ENCODE data around the gene SORBS2.
"Not testable (repeated sequence)": the region's sequence is repeated elsewhere in the genome, so short reads cannot be mapped to it uniquely, and the experiment has no call there.

The SORBS2 gene

DNA sequence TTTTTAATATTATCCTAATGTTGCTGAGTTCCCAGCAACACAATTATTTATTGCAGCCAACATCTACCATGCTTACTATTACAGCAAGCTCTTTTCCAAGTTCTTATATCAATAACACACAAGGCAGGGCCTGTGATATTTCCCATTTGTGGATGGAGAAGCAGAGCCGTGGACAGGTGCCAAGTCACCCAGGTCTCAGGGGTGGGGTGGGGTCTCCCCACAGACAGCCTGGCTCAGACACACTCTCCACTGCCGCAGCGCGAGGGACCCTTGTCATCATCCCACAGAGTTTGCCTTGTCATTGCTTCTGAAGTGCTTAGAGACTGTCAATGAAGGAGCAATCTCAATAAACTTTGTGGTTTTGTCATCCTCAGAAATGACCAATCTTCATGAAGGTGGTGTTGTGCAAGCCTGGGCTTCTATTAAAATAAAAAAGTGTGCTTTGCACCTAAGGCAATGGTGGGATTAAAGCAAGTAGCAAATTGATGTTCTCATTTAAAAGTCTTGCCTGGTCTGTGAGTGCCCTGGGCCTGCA lies 76.1 kb downstream of the SORBS2 start:
- DNase-seq = no peak

DNA sequence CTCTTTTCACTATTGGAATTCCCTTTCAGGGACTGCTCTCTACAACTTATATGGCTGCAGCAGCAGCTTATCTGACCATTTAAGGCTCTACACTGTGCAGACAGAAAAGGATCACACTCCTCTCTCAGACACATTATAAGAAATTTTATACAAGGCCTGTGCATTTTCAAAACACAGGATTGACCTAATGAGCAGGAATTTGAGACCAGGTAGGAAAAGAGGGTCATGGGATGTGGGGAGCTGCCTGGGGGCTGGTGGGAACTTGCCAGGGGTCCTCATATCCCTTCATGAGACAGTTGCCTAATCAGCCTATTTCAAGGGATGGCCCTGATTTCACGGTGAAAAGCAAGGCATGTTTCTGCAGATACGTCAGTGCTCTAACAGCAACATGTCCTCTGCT lies 77.1 kb downstream of the SORBS2 start:
- DNase-seq = no peak

DNA sequence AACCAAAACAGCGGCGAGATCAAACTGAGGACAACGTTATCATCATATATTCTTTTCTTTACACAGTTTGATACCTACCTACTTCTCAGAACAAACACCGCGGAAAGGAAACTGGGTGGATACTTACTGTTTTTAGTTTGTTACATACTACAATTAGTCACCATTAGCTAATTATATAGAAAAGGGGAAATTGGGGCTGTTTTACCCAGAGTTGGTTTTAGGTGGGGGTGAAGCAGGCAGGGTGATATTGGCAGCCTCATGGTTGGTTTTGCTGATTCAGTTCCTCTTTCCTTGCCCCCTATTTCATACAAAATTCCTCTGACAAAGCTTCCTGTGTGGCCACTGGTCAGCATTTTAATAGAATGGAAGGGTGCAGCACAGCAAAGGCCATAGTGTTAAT lies 77.8 kb downstream of the SORBS2 start:
- DNase-seq = peak; percentile 13

DNA sequence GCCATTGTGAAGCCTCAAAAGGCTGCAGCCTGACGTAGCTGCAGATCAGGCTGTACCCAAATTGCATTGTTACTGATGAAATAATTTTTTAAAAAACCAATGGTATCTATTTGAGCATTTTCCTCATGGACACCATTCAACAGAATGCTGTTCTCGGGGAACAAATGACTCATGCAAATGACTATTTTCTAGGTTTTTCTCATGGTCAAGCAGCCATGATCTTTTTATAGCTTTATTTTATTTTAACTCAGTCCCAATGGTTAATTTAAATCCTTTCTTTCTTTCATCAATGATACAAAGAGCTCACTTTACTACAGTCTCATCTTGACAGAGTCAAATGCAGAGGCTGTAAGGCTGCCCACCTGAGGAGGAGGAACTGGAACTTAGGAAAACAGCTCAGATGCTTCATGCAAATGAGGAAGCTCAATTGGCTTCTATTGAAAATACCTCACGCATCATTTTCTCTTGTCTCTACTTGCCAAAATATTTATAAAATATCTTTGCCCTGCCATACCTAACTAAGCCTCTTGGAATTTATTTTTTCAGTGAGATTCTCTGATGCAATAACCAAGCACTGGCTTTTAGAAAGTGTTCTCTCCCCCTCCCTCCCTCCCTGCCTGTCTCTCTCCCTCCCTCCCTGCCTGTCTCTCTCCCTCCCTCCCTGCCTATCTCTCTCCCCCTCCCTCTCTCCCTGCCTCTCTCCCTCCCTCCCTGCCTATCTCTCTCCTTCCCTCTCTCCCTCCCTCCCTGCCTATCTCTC lies 81.0 kb downstream of the SORBS2 start:
- DNase-seq = no peak

DNA sequence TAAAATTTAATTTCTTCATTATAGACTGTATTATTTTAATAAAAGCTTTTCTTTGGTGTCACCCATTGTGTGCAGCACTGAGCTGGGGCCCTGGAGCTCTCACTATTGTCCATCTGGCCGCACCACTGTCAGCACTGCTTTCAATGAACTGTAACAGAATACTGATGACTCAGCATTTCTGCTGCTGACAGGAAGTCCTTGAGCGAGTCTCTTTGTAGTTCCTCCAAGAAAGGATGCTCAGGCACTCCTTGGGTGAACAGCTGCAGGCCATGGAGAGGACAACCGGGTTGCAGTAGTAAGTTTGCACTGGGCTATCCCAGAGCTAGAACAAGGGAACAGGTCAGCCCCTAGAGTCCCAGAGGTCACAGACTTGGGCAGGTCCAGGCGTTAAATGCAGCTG lies 81.6 kb downstream of the SORBS2 start:
- DNase-seq = no peak

DNA sequence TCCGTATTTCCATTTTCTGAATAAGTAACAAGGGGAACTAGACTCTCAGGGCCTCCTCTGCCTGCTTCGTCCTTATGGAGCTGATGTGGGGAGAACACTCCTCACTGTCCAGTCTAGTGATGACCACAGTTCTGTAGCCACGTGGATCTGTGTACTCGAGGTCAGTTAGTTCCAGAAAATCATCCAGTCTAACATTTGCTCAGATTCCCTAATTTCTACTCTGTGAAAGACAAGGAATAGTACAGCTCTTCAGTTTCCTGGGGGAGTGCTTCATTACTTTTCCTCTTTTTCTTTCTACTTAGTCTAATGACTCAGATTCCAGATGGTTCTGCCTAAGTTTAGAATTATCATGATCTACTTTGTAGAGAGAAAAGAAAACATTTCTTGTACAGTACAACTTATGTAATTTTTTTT lies 82.6 kb downstream of the SORBS2 start:
- no peak for DNase-seq

DNA sequence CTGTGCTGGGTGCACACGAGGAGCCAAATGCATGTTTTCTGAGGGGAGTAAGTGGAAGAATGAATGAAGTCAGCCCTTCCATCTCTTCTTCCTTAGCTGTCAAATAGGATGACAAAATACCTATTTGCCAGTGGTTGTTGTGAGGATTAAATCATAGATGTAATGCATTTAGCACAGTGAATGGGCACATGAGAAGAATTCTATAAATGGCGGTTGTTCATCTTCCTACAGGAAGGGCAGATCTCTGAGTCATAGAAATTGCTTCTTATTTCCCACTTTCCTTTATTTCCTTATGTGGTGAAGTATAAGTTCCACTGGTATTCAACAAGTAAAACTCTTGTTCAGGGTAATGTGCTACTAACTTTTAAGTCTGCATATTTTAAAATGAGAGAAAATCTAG lies 83.1 kb downstream of the SORBS2 start:
- DNase-seq = no peak

DNA sequence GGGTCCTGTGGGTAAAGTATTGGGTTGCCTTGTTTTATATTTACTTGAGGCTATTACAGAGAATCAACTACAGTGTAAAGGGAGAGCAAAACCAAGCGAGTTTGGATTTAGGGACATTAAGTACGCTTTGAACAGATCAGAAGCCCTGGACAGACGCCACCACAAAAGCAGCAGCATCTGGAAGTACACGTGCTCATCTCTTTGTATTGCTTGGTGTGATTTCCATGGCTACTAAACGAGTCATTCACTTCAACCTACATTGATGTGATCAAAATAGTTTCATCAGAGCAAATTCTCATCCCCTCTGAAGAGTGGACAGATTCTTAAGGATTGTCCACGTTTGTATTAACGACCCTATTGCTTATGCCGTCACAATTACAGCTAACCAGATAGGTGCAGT lies 85.1 kb downstream of the SORBS2 start:
- DNase-seq = no peak

DNA sequence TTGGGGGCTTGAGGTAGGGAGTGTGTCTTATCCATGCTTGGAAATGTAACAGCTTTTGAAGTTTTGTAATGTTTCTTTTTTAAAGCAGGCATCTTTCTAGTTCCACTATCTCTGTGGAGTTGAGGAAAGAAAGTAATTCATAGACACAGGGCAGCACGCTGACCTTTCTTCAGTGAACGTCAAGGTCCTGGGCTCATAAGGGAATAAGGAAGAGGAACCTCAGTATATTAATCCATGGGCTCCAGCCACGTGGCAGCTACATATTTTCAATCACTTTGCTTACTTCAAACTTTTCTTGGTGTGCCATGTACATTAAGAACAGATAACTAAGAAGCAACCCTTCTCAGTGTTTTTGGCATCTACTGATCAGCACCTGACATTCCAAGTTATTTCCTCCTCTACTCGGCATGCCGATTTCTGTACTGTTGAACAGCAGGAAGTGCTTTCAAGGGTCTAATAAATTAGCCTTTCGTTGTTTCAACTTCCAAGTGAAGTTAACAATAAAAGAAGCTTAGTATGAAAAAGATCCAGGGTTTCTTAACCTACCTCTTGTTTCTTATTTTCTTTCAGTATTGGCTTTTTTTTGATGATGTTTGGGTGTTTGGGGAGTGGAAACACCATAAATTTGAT lies 88.2 kb downstream of the SORBS2 start:
- no peak for DNase-seq

DNA sequence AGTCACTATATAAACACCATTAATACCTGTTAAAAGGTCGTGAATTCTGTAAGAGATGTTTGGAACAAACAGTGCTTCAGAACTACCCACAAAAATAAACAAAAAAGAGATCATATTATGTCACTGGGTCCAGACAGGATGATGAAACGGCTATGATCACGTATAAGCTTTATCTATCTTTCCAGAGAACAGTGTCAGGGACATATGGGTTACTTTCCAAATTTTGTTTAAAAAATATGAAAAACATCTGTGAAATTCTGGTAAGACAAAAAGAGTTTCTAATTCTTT lies 90.0 kb downstream of the SORBS2 start:
- DNase-seq = no peak

DNA sequence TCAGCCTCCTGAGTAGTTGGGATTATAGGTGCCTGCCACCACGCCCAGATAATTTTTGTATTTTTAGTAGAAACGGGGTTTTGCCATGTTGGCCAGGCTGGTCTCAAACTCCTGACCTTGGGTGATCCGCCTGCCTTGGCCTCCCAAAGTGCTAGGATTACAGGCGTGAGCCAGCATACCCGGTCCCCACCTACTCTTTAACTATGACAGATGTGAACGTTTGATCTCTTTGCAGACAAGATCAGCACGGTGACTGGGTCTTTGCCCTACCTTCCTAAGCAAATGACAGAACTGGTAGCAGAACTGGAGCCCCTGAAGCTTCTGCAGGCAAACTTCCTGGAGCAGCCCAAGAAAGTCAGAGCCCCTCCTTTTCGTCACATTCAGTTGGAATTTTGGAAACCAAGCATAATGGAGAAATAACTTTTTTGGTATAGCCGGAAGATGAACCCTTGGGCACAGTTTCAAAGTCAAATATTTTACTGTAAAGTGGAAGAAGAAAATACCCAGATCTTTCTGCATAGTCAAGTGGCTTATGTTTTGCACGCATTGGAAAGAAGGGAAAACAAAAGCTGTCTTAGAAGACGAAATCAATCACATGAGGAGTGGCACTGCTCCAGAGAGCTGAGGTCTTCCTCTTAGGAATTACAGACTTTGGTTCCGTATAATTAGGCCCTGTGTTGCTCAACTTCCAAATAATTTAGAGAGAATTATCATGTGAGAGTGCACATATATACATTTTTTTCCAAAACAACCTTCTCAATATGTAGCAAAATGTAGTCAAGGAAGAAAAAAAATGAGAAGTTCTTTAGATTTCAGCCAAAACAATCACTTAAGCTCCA lies 90.6 kb downstream of the SORBS2 start:
- no peak for DNase-seq

DNA sequence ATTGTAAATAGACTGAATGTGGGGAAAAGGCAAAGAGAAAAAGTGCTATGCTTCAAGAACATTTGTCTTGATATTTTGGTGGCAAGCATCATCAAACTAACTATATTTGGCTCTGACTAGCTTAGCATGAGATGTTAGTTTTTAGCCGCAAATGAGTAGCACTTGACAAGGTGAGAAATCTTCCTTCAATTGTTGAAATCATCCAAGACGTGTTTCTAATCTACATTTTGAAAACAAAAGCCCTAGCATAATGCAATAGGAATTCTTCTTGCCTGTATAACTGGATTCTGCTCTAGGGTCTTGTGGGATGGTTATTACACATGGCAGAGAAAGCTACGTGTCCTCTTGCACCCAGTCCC lies 92.5 kb downstream of the SORBS2 start:
- no peak for DNase-seq

DNA sequence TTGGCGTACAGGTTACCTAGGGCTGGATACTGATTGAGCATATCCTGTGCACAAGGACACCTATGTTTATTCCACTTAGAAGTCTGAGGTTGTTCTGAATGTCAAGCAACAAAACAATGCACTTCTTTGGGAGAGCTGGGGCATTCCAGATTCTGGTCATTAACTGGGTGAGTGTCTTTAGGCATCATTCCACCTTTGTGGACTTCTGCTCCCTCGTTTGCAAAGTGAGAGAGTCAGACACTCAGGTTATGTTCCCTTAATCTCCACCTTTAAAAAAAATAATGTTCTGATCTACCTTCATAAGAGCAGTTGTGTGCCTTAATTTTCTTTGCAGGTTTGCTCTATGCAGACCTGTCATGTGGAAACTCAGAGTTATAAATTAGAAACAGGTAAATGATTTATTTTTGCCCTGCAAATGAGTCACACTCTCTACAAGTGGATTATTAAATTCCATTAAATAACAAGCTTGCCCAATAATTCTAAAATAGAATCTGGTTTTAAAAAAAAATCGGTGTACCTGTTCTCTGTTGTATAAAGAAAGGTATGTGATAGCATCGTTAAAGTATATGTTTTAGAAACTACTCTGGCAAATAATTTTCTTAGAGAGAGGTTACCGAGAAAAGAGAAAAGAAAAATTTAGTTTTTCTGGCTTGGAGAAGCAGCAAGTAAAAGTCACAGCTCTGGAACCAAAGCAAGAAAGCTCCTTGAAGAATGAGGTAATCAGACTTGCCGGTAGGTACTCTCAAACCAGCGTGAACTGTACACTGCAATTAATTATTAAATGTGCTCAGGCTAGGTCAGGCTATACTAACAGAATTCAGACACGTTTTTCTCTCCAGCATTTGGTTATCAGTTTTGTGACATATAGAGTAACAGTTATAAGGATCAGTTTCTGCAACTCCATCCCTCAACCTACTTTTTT lies 93.2 kb downstream of the SORBS2 start:
- DNase-seq = no peak

DNA sequence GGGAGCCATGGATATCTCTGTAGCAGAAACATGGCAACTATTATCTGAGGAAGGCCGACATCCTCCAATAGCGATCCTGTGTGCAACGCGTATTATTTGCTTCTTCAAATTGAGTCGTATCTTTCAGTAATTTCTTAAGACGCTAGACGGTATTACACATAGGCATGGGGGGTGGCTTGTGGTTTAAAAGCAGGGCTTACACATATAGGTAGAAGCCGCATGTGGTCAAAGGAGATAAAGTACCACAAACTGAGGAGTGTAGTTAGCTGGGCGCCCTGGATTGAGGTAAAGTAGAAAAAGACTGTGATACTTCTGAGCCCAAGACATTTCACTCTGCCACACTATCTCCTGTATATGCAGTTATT lies 94.6 kb downstream of the SORBS2 start:
- no peak for DNase-seq

DNA sequence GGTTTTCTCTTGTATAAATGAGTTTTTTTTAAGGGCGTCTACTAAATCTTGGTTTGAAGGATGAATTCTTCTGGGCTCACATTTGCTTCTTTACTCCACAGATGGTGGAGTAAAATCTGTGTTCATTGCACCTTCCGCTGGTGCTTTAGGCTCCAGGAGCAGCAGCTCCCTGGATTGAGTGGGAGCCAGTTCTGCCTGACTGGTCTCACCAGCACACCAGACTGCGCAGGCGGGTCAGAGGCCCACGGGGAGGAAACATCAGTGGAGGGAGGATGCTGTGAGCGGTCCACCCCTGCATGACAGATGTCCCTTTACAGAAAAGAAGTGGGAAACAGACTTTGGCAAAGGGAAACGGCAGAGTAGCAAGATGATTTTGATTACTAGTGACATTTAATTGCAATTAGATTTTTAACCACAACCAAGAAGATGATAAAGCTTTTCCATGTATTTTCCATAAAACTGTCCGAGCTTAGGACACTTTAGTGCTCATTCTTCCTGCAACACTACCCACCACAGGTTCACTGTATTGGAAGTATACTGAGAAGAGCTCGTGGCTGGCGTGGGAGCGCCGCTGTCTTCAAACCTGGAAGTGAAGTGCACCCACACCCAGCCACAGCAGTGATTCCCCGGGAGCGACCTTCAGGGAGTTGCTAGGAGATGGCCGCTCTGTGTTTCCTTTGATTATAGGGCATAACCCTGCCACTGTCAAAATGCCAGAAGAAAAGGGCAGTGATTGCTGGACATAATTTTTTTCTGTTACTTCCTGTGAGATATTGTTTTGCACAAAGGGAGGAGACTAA lies 95.2 kb downstream of the SORBS2 start:
- no peak for DNase-seq

DNA sequence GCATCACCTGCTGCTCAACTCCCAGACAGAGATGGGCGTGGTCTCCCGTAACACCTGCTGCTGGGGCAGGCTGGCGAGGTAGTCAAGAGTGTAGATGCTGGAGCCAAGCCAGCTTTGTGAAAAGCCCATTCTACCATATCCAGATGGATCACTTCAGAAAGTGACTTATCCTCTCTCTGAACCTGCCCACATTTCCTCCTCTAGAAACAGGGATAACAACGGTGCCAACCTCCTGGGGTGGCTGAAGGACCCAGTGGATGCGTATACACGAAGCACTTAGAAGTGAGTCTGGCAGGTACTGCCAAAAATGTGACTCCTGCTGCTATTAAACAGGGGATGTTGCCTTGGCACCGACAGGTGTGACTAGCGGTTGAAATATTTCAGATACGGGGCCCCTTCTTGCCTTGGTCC lies 95.8 kb downstream of the SORBS2 start:
- DNase-seq = no peak

DNA sequence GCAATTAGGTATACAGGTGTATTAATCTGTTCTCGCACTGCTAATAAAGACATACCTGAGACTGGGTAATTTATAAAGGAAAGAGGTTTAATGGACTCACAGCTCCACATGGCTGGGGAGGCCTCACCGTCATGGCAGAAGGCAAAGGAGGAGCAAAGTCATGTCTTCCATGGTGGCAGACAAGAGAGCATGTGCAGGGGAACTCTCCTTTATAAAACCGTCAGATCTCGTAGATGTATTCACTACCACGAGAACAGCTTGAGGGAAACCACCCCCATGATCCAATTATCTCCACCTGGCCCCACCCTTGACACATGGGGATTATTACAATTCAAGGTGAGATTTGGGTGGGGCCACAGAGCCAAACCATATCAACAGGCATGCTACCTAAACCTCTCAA lies 97.5 kb downstream of the SORBS2 start:
- DNase-seq = not testable (repeated sequence)

DNA sequence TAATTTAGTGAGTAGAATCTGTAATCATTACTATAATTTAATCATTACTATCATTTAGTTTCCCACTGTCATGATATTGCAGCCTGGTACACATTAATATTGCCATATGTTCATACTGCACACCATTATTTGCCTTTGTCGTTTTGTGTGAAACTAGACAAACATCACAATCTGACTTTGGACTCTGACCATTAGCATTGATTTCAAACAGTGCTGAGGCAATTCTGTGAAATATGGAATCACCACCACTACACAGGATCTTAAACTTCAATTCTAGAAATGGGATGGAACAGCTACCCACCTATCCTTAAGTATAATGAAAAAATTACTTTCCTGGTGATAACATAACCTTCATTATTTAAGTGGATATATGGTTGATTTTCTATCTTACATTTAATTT lies 98.3 kb downstream of the SORBS2 start:
- no peak for DNase-seq

DNA sequence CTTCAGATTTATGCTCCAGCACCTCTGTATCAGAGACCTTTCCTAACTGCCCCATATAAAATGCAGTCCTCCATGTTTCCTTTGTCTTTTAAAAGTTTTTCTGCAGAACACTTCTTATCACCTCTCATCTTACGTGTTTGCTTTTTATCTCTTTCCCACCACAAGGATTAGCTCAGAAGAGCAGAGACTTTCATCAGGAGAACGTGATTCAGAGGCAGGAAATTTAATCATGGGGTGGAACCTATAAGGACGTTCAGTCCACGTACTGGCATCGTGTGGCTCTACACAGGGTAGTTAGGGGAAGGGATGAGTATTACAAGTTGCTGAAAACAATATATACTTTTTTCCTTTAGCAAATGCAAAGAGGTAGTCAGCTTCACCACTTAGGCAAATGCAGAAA lies 98.7 kb downstream of the SORBS2 start:
- DNase-seq = no peak

DNA sequence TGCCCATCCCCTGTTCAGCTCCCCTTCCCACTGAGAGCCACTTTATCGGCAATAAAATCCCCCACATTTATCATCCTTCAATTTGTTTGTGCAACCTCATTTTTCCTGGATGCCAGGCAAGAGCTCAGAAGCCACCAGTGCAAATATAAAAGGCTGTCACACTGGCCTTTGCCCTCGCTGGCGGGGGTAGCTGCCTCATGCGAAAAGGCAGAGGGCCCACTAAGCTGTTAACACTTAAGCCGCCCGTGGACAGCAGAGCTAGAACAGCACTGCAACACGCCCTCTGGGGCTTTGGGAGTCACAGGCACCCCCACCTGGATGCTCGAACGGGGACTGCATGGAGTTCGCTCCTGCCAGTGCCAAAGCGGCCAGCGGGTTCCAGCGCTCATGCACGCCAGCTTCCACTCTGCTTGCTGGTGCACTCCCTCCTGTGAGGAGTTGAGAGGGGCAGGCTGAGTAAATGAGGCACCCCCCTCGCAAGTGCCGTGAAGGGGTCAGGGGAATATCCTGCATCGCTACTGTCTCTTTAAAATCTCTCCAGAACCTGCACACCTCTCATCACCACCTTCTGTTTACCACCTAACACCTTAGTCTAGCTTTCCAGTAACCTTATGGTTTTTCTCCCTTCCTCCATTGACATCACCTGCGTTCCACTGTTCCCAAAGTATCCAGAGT lies 99.5 kb downstream of the SORBS2 start:
- no peak for DNase-seq

DNA sequence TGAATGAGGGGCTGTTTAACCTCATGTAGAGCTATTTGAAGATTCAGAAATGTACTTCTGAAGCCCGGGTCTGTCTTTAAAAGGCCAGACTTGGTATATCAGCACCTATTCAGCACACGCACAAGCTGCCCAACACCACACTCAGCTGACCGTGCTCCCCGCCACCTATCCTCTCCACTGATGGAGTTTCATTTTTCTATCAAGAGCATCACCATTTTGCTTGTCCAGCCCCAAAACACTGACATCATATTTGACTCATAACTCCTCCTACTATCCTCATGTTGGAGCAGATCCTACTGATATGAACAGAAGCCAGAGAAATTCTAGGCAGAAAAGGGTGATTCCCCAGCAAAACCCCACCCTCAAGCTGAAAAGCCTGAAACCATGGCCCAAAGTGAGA lies 100.3 kb downstream of the SORBS2 start:
- no peak for DNase-seq

All from SIG-M5 (cell line).